Skeletal muscle tissue (tissue), 5 donors: ENCODE data around the gene KHDC4. TPM values are rescaled to one million over a fixed set of nuclear protein-coding genes. Genes with fewer than 3 reads are reported as not detected.

Experiments
- H3K27ac ChIP-seq: one replicate; pipeline ENCODE4 v1.7.0; 2013; ENCODE audit warnings: mild to moderate bottlenecking, low read depth, low read length, inconsistent platforms
- H3K27me3 ChIP-seq, 3 donors: one replicate each; pipeline ENCODE4 v1.7.0; 2013; ENCODE audit warnings: low read length in 3 of 3; ENCODE audit not compliant: control insufficient read depth in 3 of 3, insufficient read depth in 3 of 3
- H3K36me3 ChIP-seq, 3 donors: one replicate each; pipeline ENCODE4 v1.7.0; 2013; ENCODE audit warnings: low read length in 3 of 3; ENCODE audit not compliant: control insufficient read depth in 3 of 3, insufficient read depth in 3 of 3
- H3K4me1 ChIP-seq, 3 donors: one replicate each; pipeline ENCODE4 v1.7.0; 2013; ENCODE audit warnings: low read length in 3 of 3, mild to moderate bottlenecking in 3 of 3; ENCODE audit not compliant: control insufficient read depth in 3 of 3, insufficient read depth in 3 of 3
- H3K4me3 ChIP-seq, 3 donors: one replicate each; pipeline ENCODE4 v1.7.0; 2013; ENCODE audit warnings: low read length in 3 of 3
- H3K9ac ChIP-seq, 3 donors: one replicate each; pipeline ENCODE4 v1.7.0; 2013; ENCODE audit warnings: low read length in 3 of 3, mild to moderate bottlenecking in 3 of 3, moderate library complexity in 2 of 3, low read depth in 1 of 3
- H3K9me3 ChIP-seq, 3 donors: one replicate each; pipeline ENCODE4 v1.7.0; 2013; ENCODE audit warnings: low read length in 3 of 3; ENCODE audit not compliant: control insufficient read depth in 3 of 3
- small RNA-seq: library from RNA; depleted of rRNA; stranded (forward); fragments of <200 nt; gene quantifications from one replicate; pipeline ENCODE3, GENCODE V24; 2014
- total RNA-seq: library from RNA; depleted of rRNA; stranded (reverse); fragments of >200 nt; gene quantifications from one replicate; pipeline ENCODE4 v1.2.3, GENCODE V29; 2014
- donor health status: Osteomylitis.

KHDC4 gene
- total RNA-seq, 1 donor from 2014 or later = 26.6 TPM

DNA sequence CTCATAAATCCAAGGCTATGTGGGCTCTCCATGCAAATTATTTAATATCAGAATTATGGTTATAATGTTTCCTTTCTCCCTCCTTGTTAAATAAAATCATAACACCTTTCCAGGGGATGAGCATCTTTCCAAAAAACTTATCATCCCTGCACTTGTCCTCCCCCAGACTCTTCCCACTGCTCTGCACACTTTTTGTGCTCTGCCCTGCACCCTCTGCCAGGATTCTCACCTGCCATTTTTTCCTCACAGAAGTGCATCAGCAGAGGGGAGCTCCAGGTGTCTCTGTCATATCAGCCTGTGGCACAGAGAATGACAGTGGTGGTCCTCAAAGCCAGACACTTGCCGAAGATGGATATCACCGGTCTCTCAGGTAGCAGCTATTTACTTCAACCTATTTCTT is 54.0 kb downstream of the KHDC4 start:
- no peaks in the 10 kb centered on the region for H3K27me3 ChIP-seq
- no peaks in the 10 kb centered on the region for H3K4me1 ChIP-seq
- peaks cover 0 to 2% (median 0%) of the 10 kb centered on the region in 3 donors for H3K36me3 ChIP-seq
- H3K9me3 ChIP-seq = no peaks in the 10 kb centered on the region
- H3K9ac ChIP-seq = no peak overlapping the region
- no peak overlapping the region for H3K4me3 ChIP-seq
- no peak overlapping the region for H3K27ac ChIP-seq

DNA sequence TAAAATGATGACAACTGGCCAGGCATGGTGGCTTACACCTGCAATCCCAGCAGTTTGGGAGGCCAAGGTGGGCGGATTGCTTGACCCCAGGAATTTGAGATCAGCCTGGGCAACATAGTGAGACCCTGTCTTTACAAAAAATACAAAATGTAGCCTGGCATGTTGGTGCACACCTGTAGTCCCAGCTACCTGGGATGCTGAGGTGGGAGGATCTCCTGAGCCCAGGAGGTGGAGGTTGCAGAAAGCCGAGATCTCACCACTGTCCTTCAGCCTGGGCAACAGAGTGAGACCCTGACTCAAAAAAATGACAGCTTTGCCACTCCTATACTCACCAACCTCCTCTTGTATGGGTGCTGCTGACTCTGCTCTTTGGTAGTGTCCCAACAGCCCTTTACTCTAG is 56.3 kb downstream of the KHDC4 start:
- Histone ChIP-seq H3K9ac (no peak overlapping the region), H3K27me3 (no peaks in the 10 kb centered on the region), H3K36me3 (peaks cover 0 to 2% (median 0%) of the 10 kb centered on the region in 3 donors), H3K4me3 (no peak overlapping the region), H3K9me3 (no peaks in the 10 kb centered on the region), H3K4me1 (no peaks in the 10 kb centered on the region), H3K27ac (no peak overlapping the region)

DNA sequence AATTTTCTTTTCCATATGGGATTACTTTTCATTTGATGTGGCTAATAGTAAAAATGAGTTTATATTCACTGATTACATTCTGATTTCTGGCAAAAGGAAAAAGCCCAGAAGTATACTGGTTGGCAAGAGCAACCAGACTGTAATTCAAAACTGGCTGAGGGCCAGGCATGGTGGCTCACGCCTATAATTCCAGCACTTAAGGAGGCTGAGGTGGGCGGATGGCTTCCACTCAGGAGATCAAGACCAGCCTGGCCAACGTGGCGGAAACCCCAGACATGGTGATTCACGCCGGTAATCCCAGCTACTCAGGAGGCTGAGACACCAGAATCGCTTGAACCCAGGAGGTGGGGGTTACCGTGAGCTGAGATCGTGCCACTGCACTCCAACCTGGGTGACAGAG is 60.4 kb downstream of the KHDC4 start:
- H3K9me3 ChIP-seq = no peaks in the 10 kb centered on the region
- no peaks in the 10 kb centered on the region for H3K4me1 ChIP-seq
- H3K9ac ChIP-seq = no peak overlapping the region
- no peak overlapping the region for H3K4me3 ChIP-seq
- H3K27me3 ChIP-seq = no peaks in the 10 kb centered on the region
- H3K27ac ChIP-seq = no peak overlapping the region
- H3K36me3 ChIP-seq = no peaks in the 10 kb centered on the region

DNA sequence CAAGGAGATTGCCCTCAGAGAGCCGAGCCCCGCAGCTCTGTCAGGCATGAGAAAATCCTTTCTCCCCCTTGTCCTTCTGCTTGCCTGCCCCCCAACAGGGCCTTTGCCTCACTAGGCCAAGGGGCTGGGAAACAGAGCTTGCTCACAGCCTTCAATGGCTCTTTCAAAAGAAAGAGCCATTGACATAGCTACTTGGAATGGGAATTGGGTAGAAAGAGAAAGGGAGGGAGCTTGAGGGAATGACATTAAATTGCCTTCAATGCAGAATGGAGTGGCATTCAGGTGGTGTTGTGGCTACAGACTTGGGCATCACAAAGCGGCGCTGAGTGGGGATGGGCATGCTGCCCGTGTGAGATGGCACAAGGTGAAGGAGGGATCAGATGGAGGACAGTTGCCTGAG is 61.7 kb downstream of the KHDC4 start:
- no peak overlapping the region for H3K9ac ChIP-seq
- no peaks in the 10 kb centered on the region for H3K4me1 ChIP-seq
- no peaks in the 10 kb centered on the region for H3K9me3 ChIP-seq
- no peak overlapping the region for H3K4me3 ChIP-seq
- no peak overlapping the region for H3K27ac ChIP-seq
- H3K36me3 ChIP-seq = peaks cover 0 to 3% (median 0%) of the 10 kb centered on the region in 3 donors
- no peaks in the 10 kb centered on the region for H3K27me3 ChIP-seq

DNA sequence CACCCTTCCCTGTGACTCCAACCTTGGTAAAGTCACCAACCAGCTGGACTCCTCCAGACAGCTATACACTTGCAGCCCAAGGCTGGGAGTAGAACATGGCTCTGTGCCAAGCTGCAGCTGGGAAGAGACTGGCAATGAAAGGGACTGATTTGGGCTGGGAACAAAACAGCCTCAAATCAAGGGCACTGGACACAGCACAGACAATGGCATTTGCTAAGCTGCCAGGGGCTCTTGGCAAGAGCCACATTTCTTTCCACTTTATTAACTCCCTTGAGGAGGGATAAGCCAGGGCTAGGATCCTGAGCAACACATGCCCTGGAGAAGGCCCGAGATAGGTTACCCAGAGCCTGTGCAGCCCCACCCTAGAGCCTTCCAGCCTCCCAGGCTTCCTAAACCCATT is 62.8 kb downstream of the KHDC4 start:
- no peaks in the 10 kb centered on the region for H3K4me1 ChIP-seq
- H3K9ac ChIP-seq = no peak overlapping the region
- H3K27me3 ChIP-seq = no peaks in the 10 kb centered on the region
- no peak overlapping the region for H3K27ac ChIP-seq
- H3K36me3 ChIP-seq = peaks cover 0 to 3% (median 0%) of the 10 kb centered on the region in 3 donors
- H3K4me3 ChIP-seq = no peak overlapping the region
- no peaks in the 10 kb centered on the region for H3K9me3 ChIP-seq

DNA sequence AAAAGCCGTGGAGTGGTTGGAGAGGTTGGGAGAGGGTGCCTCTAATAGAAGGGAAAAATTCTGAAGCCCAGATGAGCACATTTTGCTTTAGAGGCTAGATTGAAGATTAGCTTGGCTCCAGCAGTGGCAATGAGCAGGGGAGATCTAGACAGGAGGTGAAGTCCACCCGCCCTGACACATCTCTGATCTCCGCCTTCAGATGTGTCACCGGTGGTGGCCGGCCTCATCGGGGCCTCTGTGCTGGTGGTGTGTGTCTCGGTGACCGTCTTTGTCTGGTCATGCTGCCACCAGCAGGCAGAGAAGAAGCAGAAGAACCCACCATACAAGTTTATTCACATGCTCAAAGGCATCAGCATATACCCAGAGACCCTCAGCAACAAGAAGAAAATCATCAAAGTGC is 66.4 kb downstream of the KHDC4 start:
- no peak overlapping the region for H3K9ac ChIP-seq
- no peaks in the 10 kb centered on the region for H3K4me1 ChIP-seq
- H3K27ac ChIP-seq = no peak overlapping the region
- no peaks in the 10 kb centered on the region for H3K27me3 ChIP-seq
- peaks cover 0 to 3% (median 0%) of the 10 kb centered on the region in 3 donors for H3K36me3 ChIP-seq
- no peaks in the 10 kb centered on the region for H3K9me3 ChIP-seq
- H3K4me3 ChIP-seq = no peak overlapping the region

DNA sequence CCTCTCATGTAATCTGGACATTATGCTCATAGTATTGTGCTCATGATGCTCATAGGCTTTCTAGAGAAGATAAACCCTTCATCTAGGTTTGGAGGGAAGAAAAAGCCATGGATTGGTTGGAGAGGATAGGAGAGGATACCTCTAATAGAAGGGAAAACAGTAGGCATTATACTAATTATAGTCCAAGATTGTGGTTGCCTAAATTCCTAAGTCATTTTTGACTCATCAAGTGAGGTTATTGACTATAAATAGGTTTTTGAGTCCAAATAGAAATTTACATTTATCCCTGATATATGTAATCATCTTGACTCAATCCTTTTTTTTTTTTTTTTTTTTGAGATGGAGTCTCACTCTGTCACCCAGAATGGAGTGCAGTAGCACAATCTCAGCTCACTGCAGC is 69.8 kb downstream of the KHDC4 start:
- peaks cover 6 to 9% (median 7%) of the 10 kb centered on the region in 3 donors for H3K4me1 ChIP-seq
- H3K27ac ChIP-seq = no peak overlapping the region
- peaks cover 0 to 3% (median 0%) of the 10 kb centered on the region in 3 donors for H3K36me3 ChIP-seq
- H3K4me3 ChIP-seq = no peak overlapping the region
- H3K27me3 ChIP-seq = no peaks in the 10 kb centered on the region
- H3K9ac ChIP-seq = no peak overlapping the region
- no peaks in the 10 kb centered on the region for H3K9me3 ChIP-seq

Small RNA genes lying within 50 kb of the gene (small RNA-seq; reads per million reads assigned to genes)
- not detected for gene MIR6738
- not detected for gene RF00015
- not detected for gene SCARNA4
- 27.1 reads per million, percentile 94 among the genes with 10 or more reads in this experiment for gene SNORA80E

Other genes with a start within 250 kb of the KHDC4 start
- 358 TPM for gene YY1AP1, start 245.6 kb downstream of the KHDC4 start, total RNA-seq
- 63.7 TPM for gene DAP3, start 245.3 kb downstream of the KHDC4 start, total RNA-seq
- 32.9 TPM for gene GON4L, start 77.2 kb downstream of the KHDC4 start, total RNA-seq
- gene SYT11, start 74.8 kb downstream of the KHDC4 start, total RNA-seq = 10.4 TPM
- gene RIT1, start 23.1 kb downstream of the KHDC4 start, total RNA-seq = 21.4 TPM
- not detected for gene RXFP4, start 7.2 kb upstream of the KHDC4 start, total RNA-seq
- 135 TPM for gene ARHGEF2, start 44.1 kb upstream of the KHDC4 start, total RNA-seq
- gene SSR2, start 86.5 kb upstream of the KHDC4 start, total RNA-seq = 276 TPM
- gene UBQLN4, start 119.4 kb upstream of the KHDC4 start, total RNA-seq = 15.7 TPM
- 35.0 TPM for gene LAMTOR2, start 120.4 kb upstream of the KHDC4 start, total RNA-seq
- not detected for gene RAB25, start 126.7 kb upstream of the KHDC4 start, total RNA-seq
- 6.8 TPM for gene MEX3A, start 148.1 kb upstream of the KHDC4 start, total RNA-seq
- gene LMNA, start 180.3 kb upstream of the KHDC4 start, total RNA-seq = 399 TPM
- gene SEMA4A, start 219.2 kb upstream of the KHDC4 start, total RNA-seq = 4.2 TPM